Stimulated activated naive B cell treated with anti-CD40 and anti-IgM and Interleukin-4, amounts not matched to agents 10 μg/mL and 1 μg/mL and 100 μg/mL, for 72 hours (primary cell): ENCODE results near the gene RCAN2.

Experiments
- ATAC-seq, 2 donors: fragments of 150-1000 bp; cut with Tn5 transposase; replicated peaks; 2 replicates each; pipeline ENCODE4 v1.10.0; 2021; ENCODE audit warnings: moderate library complexity in 1 of 2
- DNase-seq: peaks from one replicate; pipeline ENCODE4 v3.0.0; 2021
- H3K27ac Mint-ChIP-seq: one replicate; pipeline ENCODE4 v1.8.0; 2022; ENCODE audit warnings: mild to moderate bottlenecking, mixed read lengths
- H3K27me3 Mint-ChIP-seq, 2 donors: one replicate each; pipeline ENCODE4 v1.8.0; 2022; ENCODE audit warnings: mixed read lengths in 2 of 2
- H3K36me3 Mint-ChIP-seq, 2 donors: one replicate each; pipeline ENCODE4 v1.8.0; 2022; ENCODE audit warnings: mixed read lengths in 2 of 2, mild to moderate bottlenecking in 1 of 2
- H3K4me1 Mint-ChIP-seq, 2 donors: one replicate each; pipeline ENCODE4 v1.8.0; 2022; ENCODE audit warnings: mixed read lengths in 2 of 2, mild to moderate bottlenecking in 1 of 2
- H3K4me3 Mint-ChIP-seq, 2 donors: one replicate each; pipeline ENCODE4 v1.8.0; 2022; ENCODE audit warnings: mild to moderate bottlenecking in 2 of 2, mixed read lengths in 2 of 2, moderate library complexity in 1 of 2
- H3K9me3 Mint-ChIP-seq, 2 donors: one replicate each; pipeline ENCODE4 v1.8.0; 2022; ENCODE audit warnings: mixed read lengths in 2 of 2, mild to moderate bottlenecking in 1 of 2

RCAN2 gene

DNA sequence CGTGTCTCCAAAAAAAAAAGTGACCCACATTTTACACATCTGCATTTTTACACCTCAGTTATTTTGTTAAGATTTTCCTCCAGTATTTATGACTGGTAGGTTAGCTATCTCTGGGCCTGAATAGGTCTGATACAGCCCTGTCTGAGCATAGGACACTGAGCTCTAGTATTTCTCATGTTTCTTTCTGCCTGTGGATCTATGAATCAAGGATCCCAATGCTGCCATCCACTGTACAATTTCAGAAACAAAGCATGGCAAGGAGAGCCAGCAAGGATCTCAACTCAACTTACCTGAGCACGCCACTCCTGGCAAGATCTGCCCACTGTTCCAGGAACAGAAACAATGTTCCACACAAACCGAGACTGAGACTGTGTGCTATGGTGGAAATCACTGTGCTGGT is 284.1 kb downstream of the RCAN2 start:
- Mint-ChIP-seq H3K27ac (no peak overlapping the region), H3K27me3 (peaks cover 6 to 19% of the 10 kb centered on the region in 2 donors), H3K9me3 (peaks cover 0 to 7% of the 10 kb centered on the region in 2 donors), H3K4me1 (no peaks in the 10 kb centered on the region), H3K4me3 (no peak overlapping the region), H3K36me3 (no peaks in the 10 kb centered on the region)
- ATAC-seq, result no peak
- no peak for DNase-seq

DNA sequence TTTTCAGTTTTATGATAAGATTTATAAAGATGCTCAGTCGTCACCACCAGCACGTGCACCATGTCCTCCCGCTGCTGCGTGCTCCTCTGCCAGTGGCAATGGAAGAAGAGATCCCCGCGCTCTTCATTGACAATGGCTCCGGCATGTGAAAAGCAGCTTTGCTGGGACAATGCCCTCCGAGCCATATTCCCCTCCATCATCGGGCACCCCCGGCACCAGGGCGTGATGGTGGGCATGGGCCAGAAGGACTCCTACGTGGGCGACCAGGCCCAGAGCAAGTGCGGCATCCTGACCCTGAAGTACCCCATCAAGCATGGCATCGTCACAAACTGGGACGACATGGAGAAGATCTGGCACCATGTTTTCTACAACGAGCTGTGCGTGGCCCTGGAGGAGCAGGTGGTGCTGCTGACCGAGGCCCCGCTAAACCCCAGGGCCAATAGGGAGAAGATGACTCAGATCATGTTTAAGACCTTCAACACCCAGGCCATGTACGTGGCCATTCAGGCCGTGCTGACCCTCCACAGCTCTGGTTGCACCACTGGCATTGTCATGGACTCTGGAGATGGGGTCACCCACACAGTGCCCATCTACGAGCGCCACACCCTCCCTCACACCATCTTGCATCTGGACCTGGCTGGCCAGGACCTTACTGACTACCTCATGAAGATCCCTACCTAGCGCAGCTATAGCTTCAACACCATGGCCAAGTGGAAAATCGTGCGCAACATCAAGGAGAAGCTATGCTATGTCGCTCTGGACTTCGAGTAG is 286.2 kb downstream of the RCAN2 start:
- no peak for DNase-seq
- no peaks in the 10 kb centered on the region for H3K4me1 Mint-ChIP-seq
- H3K9me3 Mint-ChIP-seq, result peaks cover 0 to 7% of the 10 kb centered on the region in 2 donors
- no peak overlapping the region for H3K27ac Mint-ChIP-seq
- H3K36me3 Mint-ChIP-seq, result no peaks in the 10 kb centered on the region
- H3K27me3 Mint-ChIP-seq, result peaks cover 17 to 19% of the 10 kb centered on the region in 2 donors
- H3K4me3 Mint-ChIP-seq, result no peak overlapping the region
- no peak for ATAC-seq

- ATAC-seq, result no peak
- peaks cover 0 to 7% of the 10 kb centered on the region in 2 donors for H3K9me3 Mint-ChIP-seq
- no peaks in the 10 kb centered on the region for H3K36me3 Mint-ChIP-seq
- H3K27me3 Mint-ChIP-seq, result peaks cover 6 to 17% of the 10 kb centered on the region in 2 donors
- H3K27ac Mint-ChIP-seq, result no peak overlapping the region
- H3K4me3 Mint-ChIP-seq, result no peak overlapping the region
- no peaks in the 10 kb centered on the region for H3K4me1 Mint-ChIP-seq
- DNase-seq, result no peak
Observed at GRCh38 chr6:46203391-46204177, 287.7 kb downstream of the RCAN2 start.

- ATAC-seq, result no peak
- Mint-ChIP-seq H3K36me3 (peaks cover 0 to 3% of the 10 kb centered on the region in 2 donors), H3K27ac (no peak overlapping the region), H3K9me3 (peaks cover 2 to 11% of the 10 kb centered on the region in 2 donors), H3K4me3 (no peak overlapping the region), H3K4me1 (no peaks in the 10 kb centered on the region), H3K27me3 (peaks cover 11 to 17% of the 10 kb centered on the region in 2 donors)
- DNase-seq, result no peak
Observed at GRCh38 chr6:46201702-46202101, 289.5 kb downstream of the RCAN2 start.

GRCh38 chr6:46199387-46199786 is 291.9 kb downstream of the RCAN2 start:
- H3K4me3 Mint-ChIP-seq, result no peak overlapping the region
- no peak overlapping the region for H3K27ac Mint-ChIP-seq
- peaks cover 13 to 15% of the 10 kb centered on the region in 2 donors for H3K27me3 Mint-ChIP-seq
- H3K36me3 Mint-ChIP-seq, result peaks cover 0 to 3% of the 10 kb centered on the region in 2 donors
- no peaks in the 10 kb centered on the region for H3K4me1 Mint-ChIP-seq
- peaks cover 2 to 11% of the 10 kb centered on the region in 2 donors for H3K9me3 Mint-ChIP-seq
- no peak for DNase-seq
- no peak for ATAC-seq

GRCh38 chr6:46191961-46192360 is 299.3 kb downstream of the RCAN2 start:
- Mint-ChIP-seq H3K27me3 (peaks cover 9 to 18% of the 10 kb centered on the region in 2 donors), H3K9me3 (no peaks in the 10 kb centered on the region), H3K27ac (no peak overlapping the region), H3K4me1 (no peaks in the 10 kb centered on the region), H3K36me3 (no peaks in the 10 kb centered on the region), H3K4me3 (no peak overlapping the region)
- DNase-seq (no peak), ATAC-seq (no peak)

DNA sequence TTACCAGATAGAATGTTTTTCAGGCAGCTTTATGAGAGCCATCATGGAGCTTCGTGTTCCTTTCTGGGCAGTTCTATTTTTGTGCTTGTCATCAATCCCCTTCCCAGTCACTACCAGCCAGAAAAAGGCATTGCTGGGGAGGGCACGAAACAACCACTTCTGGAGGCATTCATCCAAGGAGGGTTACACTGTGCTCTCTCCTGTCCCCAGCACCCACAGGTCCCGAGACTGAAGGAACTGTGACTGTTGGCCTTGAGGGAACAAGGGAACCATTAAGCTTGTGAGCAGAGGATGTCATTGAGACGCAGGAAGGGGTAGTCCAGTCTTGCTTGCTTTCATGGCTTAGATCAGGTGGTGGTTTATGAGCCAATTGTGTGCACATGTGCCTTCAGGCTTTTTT is 300.4 kb downstream of the RCAN2 start:
- Mint-ChIP-seq H3K36me3 (no peaks in the 10 kb centered on the region), H3K4me3 (no peak overlapping the region), H3K27ac (no peak overlapping the region), H3K27me3 (peaks cover 9 to 12% of the 10 kb centered on the region in 2 donors), H3K9me3 (no peaks in the 10 kb centered on the region), H3K4me1 (no peaks in the 10 kb centered on the region)
- ATAC-seq, result no peak
- no peak for DNase-seq

DNA sequence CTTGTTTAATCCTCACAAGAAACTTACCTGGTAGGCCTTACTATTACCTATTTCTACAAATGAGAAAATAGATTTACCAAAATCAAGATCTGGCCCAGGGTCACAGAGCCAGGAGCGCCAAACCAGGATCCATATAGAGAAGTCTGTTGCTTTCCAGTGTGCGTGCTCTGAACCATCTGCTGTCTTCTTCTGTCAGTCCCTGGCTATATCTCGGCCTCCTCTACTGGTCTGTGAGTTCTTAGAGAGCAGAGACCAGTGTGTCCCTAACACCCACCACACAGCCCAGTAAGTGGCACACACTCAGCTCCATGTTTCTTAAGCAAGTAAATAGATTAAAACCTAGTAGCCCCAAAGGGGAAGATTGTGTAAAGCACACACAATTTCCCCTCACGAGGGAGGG is 301.5 kb downstream of the RCAN2 start:
- H3K27me3 Mint-ChIP-seq, result peaks cover 10 to 20% of the 10 kb centered on the region in 2 donors
- no peak for DNase-seq

DNA sequence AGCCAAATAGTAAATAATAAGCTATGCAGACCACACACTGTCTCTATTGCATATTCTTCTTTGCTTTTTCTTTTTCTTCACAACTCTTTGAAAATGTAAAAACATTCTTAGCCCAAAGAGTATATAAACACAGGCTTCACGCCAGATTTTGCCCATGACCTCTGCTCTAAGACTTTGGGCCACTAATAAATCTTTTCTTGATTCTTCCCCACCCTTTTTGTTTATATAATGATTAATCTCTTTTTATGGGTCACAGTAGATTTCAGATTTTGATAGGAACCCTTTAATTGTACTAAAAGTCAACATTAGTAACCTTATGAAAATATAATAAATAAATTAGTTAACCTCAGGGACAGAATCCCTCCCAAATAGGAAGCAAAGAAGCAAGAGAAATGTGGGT is 304.7 kb downstream of the RCAN2 start:
- Mint-ChIP-seq H3K36me3 (no peaks in the 10 kb centered on the region), H3K27ac (no peak overlapping the region), H3K4me1 (no peaks in the 10 kb centered on the region), H3K9me3 (no peaks in the 10 kb centered on the region), H3K4me3 (no peak overlapping the region), H3K27me3 (peaks cover 15 to 24% of the 10 kb centered on the region in 2 donors)
- ATAC-seq (no peak), DNase-seq (no peak)

More for the DNA sequence above, 301.5 kb downstream of the RCAN2 start:
- no peak for ATAC-seq
- Mint-ChIP-seq H3K36me3 (no peaks in the 10 kb centered on the region), H3K4me3 (no peak overlapping the region), H3K27ac (no peak overlapping the region), H3K4me1 (no peaks in the 10 kb centered on the region), H3K9me3 (no peaks in the 10 kb centered on the region)

- Mint-ChIP-seq H3K27ac (no peak overlapping the region), H3K4me1 (no peaks in the 10 kb centered on the region), H3K4me3 (no peak overlapping the region), H3K9me3 (no peaks in the 10 kb centered on the region), H3K36me3 (no peaks in the 10 kb centered on the region), H3K27me3 (peaks cover 15 to 24% of the 10 kb centered on the region in 2 donors)
- no peak for DNase-seq
- ATAC-seq, result no peak
Observed at GRCh38 chr6:46184114-46184513, 307.1 kb downstream of the RCAN2 start.

DNA sequence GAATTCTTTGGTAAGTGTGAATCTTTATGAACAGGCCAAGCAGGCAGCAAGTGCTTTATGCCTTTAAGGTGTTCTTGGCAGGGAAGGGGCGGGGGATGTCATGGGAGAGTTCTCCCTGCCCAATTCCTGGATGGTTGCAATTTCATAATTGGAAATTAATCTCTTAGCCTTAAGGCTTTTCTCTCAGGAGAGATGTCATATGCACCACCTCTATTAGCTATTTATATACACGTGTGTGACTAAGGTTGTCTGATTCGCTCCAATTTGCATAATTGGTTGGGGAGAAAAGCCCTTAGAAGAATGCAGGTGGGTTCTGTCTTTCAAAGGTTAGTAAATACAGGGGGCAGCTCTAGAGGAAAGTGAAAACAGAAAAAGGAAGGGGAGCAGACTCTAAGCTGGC is 315.3 kb downstream of the RCAN2 start:
- Mint-ChIP-seq H3K27ac (no peak overlapping the region), H3K4me1 (peaks cover 3 to 9% of the 10 kb centered on the region in 2 donors), H3K36me3 (no peaks in the 10 kb centered on the region), H3K4me3 (no peak overlapping the region), H3K27me3 (peaks cover 5 to 19% of the 10 kb centered on the region in 2 donors), H3K9me3 (no peaks in the 10 kb centered on the region)
- DNase-seq (no peak), ATAC-seq (peak; percentile 63 to 69)

- Mint-ChIP-seq H3K27ac (no peak overlapping the region), H3K4me1 (peaks cover 4 to 13% of the 10 kb centered on the region in 2 donors), H3K4me3 (no peak overlapping the region), H3K27me3 (peaks cover 8 to 23% of the 10 kb centered on the region in 2 donors), H3K9me3 (no peaks in the 10 kb centered on the region), H3K36me3 (no peaks in the 10 kb centered on the region)
- no peak for DNase-seq
- peak; percentile 35 to 50 for ATAC-seq
Observed at GRCh38 chr6:46175446-46175845, 315.8 kb downstream of the RCAN2 start.

DNA sequence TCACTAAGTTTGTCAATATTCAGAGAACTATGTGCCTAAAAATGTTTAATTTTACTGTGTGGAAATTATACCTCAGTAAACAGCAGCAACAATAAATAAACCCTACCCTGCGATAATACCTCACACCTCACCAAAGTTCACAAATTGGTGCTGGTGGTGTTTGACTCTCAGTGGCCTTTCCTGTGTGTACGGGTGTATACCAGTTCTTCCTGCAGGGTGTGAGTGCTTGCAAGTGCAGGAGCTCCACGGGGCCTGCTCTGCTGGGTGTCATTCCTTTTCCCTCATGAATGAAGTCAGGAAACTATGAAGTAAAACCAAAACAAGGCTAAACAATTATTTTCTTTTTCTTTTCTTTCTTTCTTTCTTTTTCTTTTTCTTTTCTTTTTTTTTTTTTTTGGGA is 316.3 kb downstream of the RCAN2 start:
- DNase-seq, result no peak
- Mint-ChIP-seq H3K27me3 (peaks cover 13 to 29% of the 10 kb centered on the region in 2 donors), H3K27ac (no peak overlapping the region), H3K4me1 (peaks cover 9 to 19% of the 10 kb centered on the region in 2 donors), H3K4me3 (no peak overlapping the region), H3K36me3 (no peaks in the 10 kb centered on the region), H3K9me3 (no peaks in the 10 kb centered on the region)
- no peak for ATAC-seq

DNA sequence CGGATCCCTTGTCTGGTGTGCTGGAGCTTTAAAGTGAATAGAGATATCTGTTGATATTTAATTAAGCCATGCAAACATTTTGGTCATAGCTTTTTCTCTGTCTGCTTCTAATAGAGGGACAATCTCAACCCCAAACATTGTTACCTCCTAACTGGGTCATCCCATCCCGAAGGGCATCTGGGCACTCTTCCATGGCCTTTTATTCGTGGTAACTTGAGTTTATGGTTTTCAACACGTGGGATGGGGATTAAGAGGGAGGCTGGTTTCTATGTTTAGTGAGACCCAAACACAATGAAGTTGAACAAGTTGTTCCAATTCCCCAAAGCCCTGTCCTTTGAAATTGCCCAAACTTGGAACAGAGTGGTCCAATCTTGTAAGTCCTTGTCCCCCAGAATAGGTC is 319.1 kb downstream of the RCAN2 start:
- no peak overlapping the region for H3K4me3 Mint-ChIP-seq
- peaks cover 10 to 20% of the 10 kb centered on the region in 2 donors for H3K4me1 Mint-ChIP-seq
- H3K9me3 Mint-ChIP-seq, result no peaks in the 10 kb centered on the region
- no peak overlapping the region for H3K27ac Mint-ChIP-seq
- ATAC-seq, result no peak
- peaks cover 20 to 22% of the 10 kb centered on the region in 2 donors for H3K27me3 Mint-ChIP-seq
- no peak for DNase-seq
- no peaks in the 10 kb centered on the region for H3K36me3 Mint-ChIP-seq
